ENCODE data around the gene DDX17. TPM values are rescaled to one million over a fixed set of nuclear protein-coding genes. Genes with fewer than 3 reads are reported as not detected.

Gene DDX17
- total RNA-seq, 2 experiments from 2014 or later: 468 to 521 TPM

Other genes starting within 250 kb of the DDX17 start
- 10 to 100 TPM; 33.8 to 34.5 TPM for gene TMEM184B, start 233.3 kb downstream of the DDX17 start, total RNA-seq
- gene CSNK1E, start 188.9 kb downstream of the DDX17 start, total RNA-seq: 10 to 100 TPM; 74.3 to 81.3 TPM
- gene KCNJ4, start 51.1 kb downstream of the DDX17 start, total RNA-seq: not detected
- gene KDELR3, start 38.2 kb downstream of the DDX17 start, total RNA-seq: under 1 TPM; 0.17 to 0.23 TPM
- gene DMC1, start 63.9 kb upstream of the DDX17 start, total RNA-seq: 10 to 100 TPM; 12.3 to 12.5 TPM
- under 1 TPM in 1 of 2 experiments, not detected in 1; 0.02 TPM for gene FAM227A, start 150.1 kb upstream of the DDX17 start, total RNA-seq
- 10 to 100 TPM; 10.2 to 11.0 TPM for gene CBY1, start 150.3 kb upstream of the DDX17 start, total RNA-seq
- gene TOMM22, start 175.6 kb upstream of the DDX17 start, total RNA-seq: 10 to 100 TPM; 83.0 to 88.9 TPM
- gene JOSD1, start 194.6 kb upstream of the DDX17 start, total RNA-seq: 10 to 100 TPM; 56.4 to 61.8 TPM
- 10 to 100 TPM; 68.5 to 77.1 TPM for gene GTPBP1, start 199.6 kb upstream of the DDX17 start, total RNA-seq
- 100 to 1,000 TPM; 582 to 702 TPM for gene SUN2, start 249.7 kb upstream of the DDX17 start, total RNA-seq

Data from activated CD4-positive, alpha-beta T cell treated with anti-CD3 and anti-CD28 coated beads, Interleukin-2, amount 10 ng/mL, durations not matched to agents 7 days and 5 days (primary cell).